Measurements from ENCODE around the gene CCDC187. TPM values are rescaled to one million over a fixed set of nuclear protein-coding genes. Genes with fewer than 3 reads are reported as not detected.

Gene CCDC187
- total RNA-seq, 1 donor from 2014 or later: 0.47 TPM

DNA sequence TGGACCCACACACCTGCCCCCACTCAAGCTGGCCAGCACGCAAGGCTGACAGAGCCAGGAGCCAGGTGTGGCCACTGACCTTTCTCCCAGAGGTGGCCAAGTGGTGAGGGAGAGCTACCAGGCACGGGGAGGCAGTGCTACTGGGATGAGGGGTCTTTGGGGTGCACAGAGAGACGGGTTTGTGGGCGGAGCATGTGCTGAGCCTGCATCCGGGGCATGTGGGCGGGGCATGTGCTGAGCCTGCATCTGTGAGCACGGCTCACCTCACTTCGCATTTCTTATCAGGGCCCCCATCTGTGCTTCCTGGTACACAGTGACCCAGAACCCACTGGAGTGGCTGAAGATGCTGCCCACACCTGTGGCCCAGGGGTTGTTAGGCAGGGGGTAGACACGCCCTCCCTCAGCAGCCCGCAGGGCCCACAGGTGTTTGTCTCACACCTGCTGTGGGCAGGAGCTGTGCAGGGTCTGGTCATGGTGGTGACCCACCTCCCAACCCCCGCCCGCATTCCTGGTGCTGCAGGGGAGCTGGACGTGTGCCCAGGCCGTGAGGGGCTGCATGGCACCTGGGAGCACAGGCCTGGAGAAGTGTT is 21.5 kb downstream of the CCDC187 start:
- TF ChIP-seq CTCF (IDR thresholded peaks at IDR 0.05; ENCODE audit: unreplicated experiment): no peak
- Mint-ChIP-seq H3K4me3 (no peak overlapping the region), H3K36me3 (no peaks in the 10 kb centered on the region), H3K9me3 (no peaks in the 10 kb centered on the region), H3K27ac (no peak overlapping the region), H3K4me1 (no peaks in the 10 kb centered on the region), H3K27me3 (ENCODE audit: low read depth) (peaks cover 34% of the 10 kb centered on the region)
- no peak for DNase-seq (ENCODE audit: low spot score in 2 of 2, unreplicated experiment in 2 of 2)

DNA sequence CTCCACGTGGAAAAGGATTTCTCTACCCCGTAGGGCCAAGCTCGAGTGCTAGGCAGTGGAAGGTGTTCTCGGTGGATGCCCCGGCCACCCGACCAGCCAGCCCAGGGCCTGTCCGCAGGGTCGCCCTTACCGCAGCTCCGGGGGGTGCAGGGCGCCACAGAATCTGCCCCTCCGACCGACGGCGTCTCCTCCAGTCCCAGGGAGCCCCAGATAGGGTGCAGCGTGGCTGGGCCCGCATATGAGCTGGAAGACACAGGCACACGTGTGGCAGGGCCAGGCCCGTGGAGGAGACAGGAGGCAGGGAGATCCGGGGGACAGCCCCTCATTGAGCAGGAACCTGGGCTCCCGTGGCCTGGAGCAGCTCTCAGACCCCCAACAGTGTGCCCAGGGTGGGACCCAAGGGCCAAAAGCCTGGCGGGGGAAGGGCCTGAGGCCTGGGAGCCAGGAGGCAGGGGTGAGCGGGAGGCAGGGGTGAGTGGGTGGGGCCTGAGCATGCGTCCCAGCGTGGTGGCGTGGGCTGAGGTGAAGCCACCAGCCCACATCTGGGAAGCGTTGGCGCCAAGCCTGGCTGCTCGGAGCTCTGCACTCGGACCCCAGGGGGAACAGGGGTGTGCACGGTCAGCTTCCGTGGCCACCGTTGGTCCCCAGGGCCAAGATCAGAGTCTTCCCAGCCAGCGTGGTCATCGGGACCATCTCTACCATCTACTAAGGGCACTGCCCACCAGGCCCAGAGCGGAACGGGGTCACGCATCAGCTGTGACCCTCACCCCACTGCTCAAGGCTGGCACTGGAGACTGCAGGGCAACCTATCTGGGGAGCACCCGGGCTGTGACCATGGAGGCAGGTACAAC is 22.2 kb downstream of the CCDC187 start:
- TF ChIP-seq CTCF (IDR thresholded peaks at IDR 0.05; ENCODE audit: unreplicated experiment): no peak
- Mint-ChIP-seq H3K27ac (no peak overlapping the region), H3K4me3 (no peak overlapping the region), H3K36me3 (no peaks in the 10 kb centered on the region), H3K4me1 (no peaks in the 10 kb centered on the region), H3K27me3 (ENCODE audit: low read depth) (peaks cover 29% of the 10 kb centered on the region), H3K9me3 (no peaks in the 10 kb centered on the region)
- no peak for DNase-seq (ENCODE audit: low spot score in 2 of 2, unreplicated experiment in 2 of 2)

GRCh38 chr9:136280535-136281315 is 23.2 kb downstream of the CCDC187 start:
- Mint-ChIP-seq H3K36me3 (no peaks in the 10 kb centered on the region), H3K27ac (no peak overlapping the region), H3K27me3 (ENCODE audit: low read depth) (peaks cover 32% of the 10 kb centered on the region), H3K9me3 (no peaks in the 10 kb centered on the region), H3K4me1 (no peaks in the 10 kb centered on the region), H3K4me3 (no peak overlapping the region)
- no peak for TF ChIP-seq CTCF (IDR thresholded peaks at IDR 0.05; ENCODE audit: unreplicated experiment)
- DNase-seq (ENCODE audit: low spot score in 2 of 2, unreplicated experiment in 2 of 2): no peak

DNA sequence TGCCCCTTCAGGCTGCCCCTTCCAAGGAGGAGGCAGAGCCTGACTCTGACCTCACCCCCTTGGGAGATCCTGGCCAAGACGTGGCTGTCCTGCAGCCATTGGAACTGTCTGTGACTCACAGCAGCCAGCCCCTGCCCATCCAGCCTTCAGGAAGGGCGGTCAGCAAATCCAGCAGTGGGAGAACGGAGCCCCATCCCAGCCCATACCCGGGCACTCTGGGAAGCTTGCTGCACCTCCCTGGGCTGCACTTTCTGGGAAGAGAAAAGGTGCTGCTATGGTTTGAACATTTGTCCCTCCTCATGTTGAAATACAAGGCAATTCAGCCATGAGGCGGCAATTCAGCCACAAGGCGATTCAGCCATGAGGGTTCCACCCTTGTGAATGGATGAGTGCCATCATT is 24.4 kb downstream of the CCDC187 start:
- DNase-seq (ENCODE audit: low spot score in 2 of 2, unreplicated experiment in 2 of 2): no peak
- Mint-ChIP-seq H3K27ac (no peak overlapping the region), H3K4me3 (no peak overlapping the region), H3K27me3 (ENCODE audit: low read depth) (peaks cover 38% of the 10 kb centered on the region), H3K36me3 (no peaks in the 10 kb centered on the region), H3K9me3 (no peaks in the 10 kb centered on the region), H3K4me1 (no peaks in the 10 kb centered on the region)
- TF ChIP-seq CTCF (IDR thresholded peaks at IDR 0.05; ENCODE audit: unreplicated experiment): no peak

- no peak overlapping the region for H3K27ac Mint-ChIP-seq
- no peaks in the 10 kb centered on the region for H3K4me1 Mint-ChIP-seq
- peaks cover 38% of the 10 kb centered on the region for H3K27me3 Mint-ChIP-seq (ENCODE audit: low read depth)
- no peaks in the 10 kb centered on the region for H3K36me3 Mint-ChIP-seq
- no peak for TF ChIP-seq CTCF (IDR thresholded peaks at IDR 0.05; ENCODE audit: unreplicated experiment)
- no peak overlapping the region for H3K4me3 Mint-ChIP-seq
- H3K9me3 Mint-ChIP-seq: no peaks in the 10 kb centered on the region
- DNase-seq (ENCODE audit: low spot score in 2 of 2, unreplicated experiment in 2 of 2): no peak
Measured at GRCh38 chr9:136278894-136279293, 25.0 kb downstream of the CCDC187 start.

All from mesothelial cell of epicardium (in vitro differentiated cells).